Neural progenitor cell (in vitro differentiated cells): ENCODE measurements around the gene PSME3IP1. TPM values are rescaled to one million over a fixed set of nuclear protein-coding genes. Genes with fewer than 3 reads are reported as not detected.
A peak's percentile ranks its signal among the peaks of the same experiment; 100 is the strongest.

Source experiments
- DNase-seq: peaks from one replicate; pipeline ENCODE4 v3.0.0-alpha.2; 2016; ENCODE audit warnings: low spot score
- H2AFZ ChIP-seq: fragments of 200-600 bp; sonication (generic); replicated peaks from 2 replicates; pipeline ENCODE4 v1.6.1; 2016; ENCODE audit warnings: antibody characterized with exemption
- H3F3A ChIP-seq: fragments of 200-600 bp; sonication (generic); 2 replicates; pipeline ENCODE4 v1.6.1; 2016; ENCODE audit warnings: antibody characterized with exemption, low read depth
- H3K27ac ChIP-seq: fragments of 200-600 bp; sonication (generic); 2 replicates; pipeline ENCODE4 v1.5.1; 2016; ENCODE audit warnings: mild to moderate bottlenecking
- H3K27me3 ChIP-seq: fragments of 200-600 bp; sonication (generic); 2 replicates; pipeline ENCODE4 v1.6.1; 2016; ENCODE audit warnings: mild to moderate bottlenecking, moderate library complexity
- H3K36me3 ChIP-seq: fragments of 200-600 bp; sonication (generic); 2 replicates; pipeline ENCODE4 v1.5.1; 2016
- H3K4me1 ChIP-seq: fragments of 200-600 bp; sonication (generic); 2 replicates; pipeline ENCODE4 v1.6.1; 2016; ENCODE audit warnings: mixed run types
- H3K4me2 ChIP-seq: fragments of 200-600 bp; sonication (generic); 2 replicates; pipeline ENCODE4 v1.6.1; 2016
- H3K4me3 ChIP-seq: fragments of 200-600 bp; sonication (generic); 2 replicates; pipeline ENCODE4 v1.5.1; 2016
- H3K79me2 ChIP-seq: fragments of 200-600 bp; sonication (generic); 2 replicates; pipeline ENCODE4 v1.6.1; 2016; ENCODE audit warnings: low read depth
- H3K9ac ChIP-seq: fragments of 200-600 bp; sonication (generic); 2 replicates; pipeline ENCODE4 v1.6.1; 2016
- H3K9me3 ChIP-seq: fragments of 200-600 bp; sonication (generic); 2 replicates; pipeline ENCODE4 v1.5.1; 2016; ENCODE audit warnings: low read depth
- H4K20me1 ChIP-seq: fragments of 200-600 bp; sonication (generic); 2 replicates; pipeline ENCODE4 v1.6.1; 2016; ENCODE audit warnings: low read depth
- H3K27ac Mint-ChIP-seq: 3 replicates; pipeline ENCODE4 v1.8.0; 2021; ENCODE audit warnings: mixed read lengths
- H3K27me3 Mint-ChIP-seq: 2 replicates; pipeline ENCODE4 v1.8.0; 2022; ENCODE audit warnings: low read depth, mild to moderate bottlenecking, inconsistent platforms, moderate library complexity, mixed read lengths; ENCODE audit not compliant: insufficient read depth
- H3K36me3 Mint-ChIP-seq: 3 replicates; pipeline ENCODE4 v1.8.0; 2021; ENCODE audit warnings: mixed read lengths
- H3K4me1 Mint-ChIP-seq: 3 replicates; pipeline ENCODE4 v1.8.0; 2021; ENCODE audit warnings: mixed read lengths
- H3K4me3 Mint-ChIP-seq: 3 replicates; pipeline ENCODE4 v1.8.0; 2021; ENCODE audit warnings: mild to moderate bottlenecking, moderate library complexity, mixed read lengths
- H3K9me3 Mint-ChIP-seq: 3 replicates; pipeline ENCODE4 v1.8.0; 2020; ENCODE audit warnings: mixed read lengths
- CTCF ChIP-seq: fragments of 200-600 bp; sonication (generic); IDR thresholded peaks from 2 replicates; pipeline ENCODE4 v1.5.1; 2017; ENCODE audit warnings: antibody characterized with exemption, mild to moderate bottlenecking
- EZH2 ChIP-seq: fragments of 200-600 bp; sonication (generic); IDR thresholded peaks from 2 replicates; pipeline ENCODE4 v1.6.1; 2017; ENCODE audit warnings: antibody characterized with exemption, mild to moderate bottlenecking, moderate library complexity
- EZH2phosphoT487 ChIP-seq: fragments of 200-600 bp; sonication (generic); IDR thresholded peaks from 2 replicates; pipeline ENCODE4 v1.6.1; 2017; ENCODE audit warnings: antibody characterized with exemption
- total RNA-seq: library from RNA; depleted of rRNA; stranded (reverse); fragments of >200 nt; gene quantifications from 2 replicates; pipeline ENCODE4 v1.2.3, GENCODE V29; 2015; ENCODE audit warnings: low replicate concordance

Gene PSME3IP1
- total RNA-seq, 1 donor from 2014 or later: 184 TPM

GRCh38 chr16:57156351-57156703 lies 29.5 kb downstream of the PSME3IP1 start:
- no peak for DNase-seq
- H3K9me3 Mint-ChIP-seq: no peaks in the 10 kb centered on the region
- TF ChIP-seq EZH2: no peak
- TF ChIP-seq CTCF: no peak
- no peak for TF ChIP-seq EZH2phosphoT487
- peaks cover 9% of the 10 kb centered on the region for H4K20me1 ChIP-seq
- H3K27ac ChIP-seq: no peak overlapping the region
- H3K27ac Mint-ChIP-seq: no peak overlapping the region
- no peaks in the 10 kb centered on the region for H3K27me3 Mint-ChIP-seq
- H3K9ac ChIP-seq: no peak overlapping the region
- no peak overlapping the region for H3K4me3 ChIP-seq
- no peaks in the 10 kb centered on the region for H3K79me2 ChIP-seq
- H3K4me1 ChIP-seq: peaks cover 9% of the 10 kb centered on the region
- H2AFZ ChIP-seq: no peak overlapping the region
- H3K36me3 Mint-ChIP-seq: peaks cover 47% of the 10 kb centered on the region
- H3F3A ChIP-seq: peaks cover 4% of the 10 kb centered on the region
- no peaks in the 10 kb centered on the region for H3K9me3 ChIP-seq
- no peak overlapping the region for H3K4me3 Mint-ChIP-seq
- no peak overlapping the region for H3K4me2 ChIP-seq
- H3K36me3 ChIP-seq: peaks cover 7% of the 10 kb centered on the region
- no peaks in the 10 kb centered on the region for H3K27me3 ChIP-seq
- H3K4me1 Mint-ChIP-seq: peaks cover 9% of the 10 kb centered on the region

GRCh38 chr16:57155702-57156350 lies 30.0 kb downstream of the PSME3IP1 start:
- Mint-ChIP-seq H3K4me1 (peaks cover 14% of the 10 kb centered on the region), H3K27me3 (no peaks in the 10 kb centered on the region), H3K4me3 (no peak overlapping the region), H3K27ac (no peak overlapping the region), H3K9me3 (no peaks in the 10 kb centered on the region), H3K36me3 (peaks cover 47% of the 10 kb centered on the region)
- H3K4me2 ChIP-seq: no peak overlapping the region
- H3F3A ChIP-seq: peaks cover 4% of the 10 kb centered on the region
- H3K9me3 ChIP-seq: no peaks in the 10 kb centered on the region
- H3K27me3 ChIP-seq: no peaks in the 10 kb centered on the region
- H3K36me3 ChIP-seq: peaks cover 7% of the 10 kb centered on the region
- H3K4me3 ChIP-seq: no peak overlapping the region
- peaks cover 14% of the 10 kb centered on the region for H3K4me1 ChIP-seq
- no peaks in the 10 kb centered on the region for H3K79me2 ChIP-seq
- no peak for DNase-seq
- TF ChIP-seq CTCF (no peak), EZH2 (no peak), EZH2phosphoT487 (no peak)
- no peak overlapping the region for H3K9ac ChIP-seq
- H4K20me1 ChIP-seq: peaks cover 12% of the 10 kb centered on the region
- no peak overlapping the region for H3K27ac ChIP-seq
- H2AFZ ChIP-seq: no peak overlapping the region

GRCh38 chr16:57153841-57154240 lies 32.0 kb downstream of the PSME3IP1 start:
- Mint-ChIP-seq H3K27ac (no peak overlapping the region), H3K36me3 (peaks cover 41% of the 10 kb centered on the region)

More at GRCh38 chr16:57153841-57154240, 32.0 kb downstream of the PSME3IP1 start:
- Mint-ChIP-seq H3K4me3 (peak overlapping the region; percentile 21), H3K4me1 (peaks cover 19% of the 10 kb centered on the region), H3K9me3 (no peaks in the 10 kb centered on the region), H3K27me3 (peaks cover 3% of the 10 kb centered on the region)
- H3K4me3 ChIP-seq: no peak overlapping the region
- H4K20me1 ChIP-seq: peaks cover 12% of the 10 kb centered on the region
- DNase-seq: no peak
- no peaks in the 10 kb centered on the region for H3K79me2 ChIP-seq
- peaks cover 9% of the 10 kb centered on the region for H3F3A ChIP-seq
- H2AFZ ChIP-seq: no peak overlapping the region
- no peak overlapping the region for H3K9ac ChIP-seq
- no peak for TF ChIP-seq CTCF
- TF ChIP-seq EZH2phosphoT487: no peak
- TF ChIP-seq EZH2: no peak
- H3K9me3 ChIP-seq: no peaks in the 10 kb centered on the region
- peaks cover 15% of the 10 kb centered on the region for H3K4me1 ChIP-seq
- no peak overlapping the region for H3K4me2 ChIP-seq
- peaks cover 7% of the 10 kb centered on the region for H3K36me3 ChIP-seq
- H3K27me3 ChIP-seq: no peaks in the 10 kb centered on the region
- no peak overlapping the region for H3K27ac ChIP-seq
